Stimulated activated CD4-positive, alpha-beta T cell treated with anti-CD3 and anti-CD28 coated beads, Interleukin-12 subunit alpha, Interleukin-12 subunit beta, amount 100 ng/mL, for 48 hours (primary cell): ENCODE data around the gene SLC17A1.

Source experiments
- DNase-seq, 3 donors: peaks; one replicate each; pipeline ENCODE4 v3.0.0-alpha.2; 2020; ENCODE audit warnings: low read depth in 2 of 3, low spot score in 1 of 3

The SLC17A1 gene

DNA sequence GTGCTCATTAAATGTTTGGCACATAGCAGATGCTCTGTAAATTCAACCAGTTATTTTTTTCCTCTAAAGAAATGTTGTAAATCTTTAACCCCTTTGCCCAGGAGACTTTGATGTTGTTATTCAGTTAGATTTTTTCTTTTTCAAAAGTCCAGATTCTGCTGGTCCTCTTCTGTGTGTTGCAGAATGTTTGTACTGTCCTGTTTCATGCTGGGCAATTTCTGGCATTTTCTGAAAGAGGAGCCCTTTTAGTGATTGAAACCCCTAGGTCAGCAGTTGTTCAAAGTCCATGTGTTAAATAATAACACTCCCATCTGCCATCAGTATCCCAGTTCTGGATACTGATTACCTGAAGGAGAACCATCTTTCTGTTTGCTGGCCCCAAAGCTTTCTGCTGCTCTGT, 1.3 kb upstream of the SLC17A1 start:
- no peak for DNase-seq

DNA sequence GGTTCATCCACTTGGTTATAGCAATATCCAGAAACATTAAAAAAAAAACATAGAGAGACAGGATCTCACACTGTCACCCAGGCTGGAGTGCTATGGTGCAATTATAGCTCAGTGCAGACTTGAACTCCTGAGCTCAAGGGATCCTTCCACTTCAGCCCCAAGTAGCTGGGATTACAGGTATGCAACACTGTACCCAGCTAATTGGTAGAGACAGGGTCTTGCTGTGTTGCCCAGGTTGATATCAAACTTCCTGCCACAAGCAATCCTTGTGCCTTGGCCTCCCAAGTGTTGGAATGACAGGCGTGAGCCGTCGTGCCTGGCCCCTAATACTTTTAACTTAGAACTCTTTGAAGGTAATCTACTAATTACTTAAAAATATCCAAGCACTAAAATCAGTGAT, 818 bp upstream of the SLC17A1 start:
- DNase-seq = no peak

DNA sequence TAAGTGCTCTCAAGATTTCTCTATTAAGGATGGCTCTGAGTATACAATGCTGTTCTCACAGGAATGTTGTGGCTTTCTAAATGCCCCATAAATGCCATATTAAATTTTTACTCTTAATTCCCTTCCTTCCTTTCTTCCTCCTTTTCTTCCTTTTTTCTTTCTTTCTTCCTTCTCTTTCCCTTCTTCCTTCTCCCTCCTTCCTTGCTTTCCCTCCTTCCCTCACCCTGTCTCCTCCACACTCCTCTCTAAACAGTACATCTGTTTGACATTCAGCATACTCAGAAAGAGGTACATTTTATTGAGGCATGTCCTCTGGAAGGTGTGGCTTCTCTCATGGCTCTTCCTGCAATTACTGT, 433 bp upstream of the SLC17A1 start:
- DNase-seq = no peak

DNA sequence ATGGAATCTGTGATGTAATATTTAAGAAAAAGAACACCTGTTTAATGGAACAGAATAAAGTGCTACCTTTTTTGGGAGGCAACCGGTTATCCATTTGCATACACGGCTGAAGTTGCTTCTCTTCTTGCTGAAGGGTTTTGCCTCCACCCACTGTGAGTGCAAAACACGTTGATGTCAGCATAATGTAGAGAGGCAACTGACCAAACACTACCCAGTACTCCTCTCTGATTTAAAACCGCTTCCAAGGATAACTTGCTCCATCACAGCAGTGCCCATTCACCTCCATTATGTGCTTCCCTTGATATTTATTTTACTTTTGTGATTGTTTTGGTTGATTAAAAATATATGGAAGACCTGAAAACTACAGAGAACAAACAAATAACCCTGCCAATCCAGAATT, 1.4 kb downstream of the SLC17A1 start:
- DNase-seq = no peak

DNA sequence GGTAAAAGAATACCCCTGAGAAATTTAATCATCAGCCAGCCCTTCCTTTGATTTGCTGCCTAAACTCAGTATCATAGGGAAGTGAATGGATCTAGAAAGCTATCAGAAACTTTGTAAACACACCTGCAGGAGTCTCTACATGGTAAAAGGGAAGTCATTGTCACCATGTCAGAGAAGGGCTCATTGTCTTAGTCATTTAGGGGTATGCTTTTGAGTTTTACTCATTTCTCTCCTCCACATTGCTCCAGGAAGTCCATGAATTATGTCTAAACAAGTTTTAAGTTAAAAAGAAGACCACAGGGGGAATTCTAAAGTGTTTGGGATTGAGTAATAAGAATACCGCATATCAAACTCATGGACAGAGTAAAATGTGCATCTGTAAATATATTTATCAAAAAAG, 2.5 kb downstream of the SLC17A1 start:
- DNase-seq = no peak

DNA sequence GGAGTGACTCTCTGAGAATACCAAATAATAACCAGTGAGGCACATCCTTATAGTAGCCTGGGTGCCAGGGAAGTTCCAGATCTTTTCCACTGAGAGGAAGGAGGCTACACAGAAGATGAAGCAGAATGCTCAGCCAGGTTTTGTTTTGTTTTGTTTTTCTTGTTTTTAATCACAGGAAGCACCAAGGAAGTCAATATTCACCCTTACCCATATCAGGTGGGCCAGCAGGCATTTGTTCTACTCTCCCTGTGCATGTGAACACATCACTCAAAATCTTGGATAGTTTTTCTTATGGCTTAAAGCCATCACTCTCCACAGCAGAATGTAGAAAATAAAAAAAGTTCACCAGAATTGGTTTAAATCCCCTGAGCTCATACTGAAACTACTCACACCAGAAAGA, 10.5 kb downstream of the SLC17A1 start:
- no peak for DNase-seq

DNA sequence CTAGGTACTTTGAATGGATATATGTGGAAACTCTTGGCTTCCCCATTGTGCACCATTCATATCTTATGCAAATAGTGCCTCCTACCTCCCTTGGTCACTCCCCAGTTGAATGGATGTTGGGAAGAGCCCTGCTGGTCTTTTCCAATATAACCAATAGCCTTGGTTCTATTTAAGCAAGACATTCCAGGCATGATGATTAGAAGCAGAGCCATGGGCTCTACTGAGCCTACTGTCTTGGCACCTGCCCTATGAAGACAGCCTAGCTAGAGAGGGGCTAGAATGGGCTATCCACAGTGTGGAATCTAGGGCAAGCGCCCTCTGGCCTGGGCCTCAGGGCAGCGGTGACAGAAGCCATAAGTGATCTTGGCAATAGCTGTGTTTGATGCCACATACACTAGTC, 15.6 kb downstream of the SLC17A1 start:
- DNase-seq = no peak

GRCh38 chr6:25815194-25815593, 16.7 kb downstream of the SLC17A1 start:
- no peak for DNase-seq

- DNase-seq = no peak
These were observed 27.0 kb downstream of the SLC17A1 start for GRCh38 chr6:25804804-25805203.

- no peak for DNase-seq
These were observed 30.4 kb downstream of the SLC17A1 start for GRCh38 chr6:25801436-25801835.

- DNase-seq = no peak
These were observed 37.1 kb downstream of the SLC17A1 start for GRCh38 chr6:25794784-25795183.

GRCh38 chr6:25793970-25794369, 37.9 kb downstream of the SLC17A1 start:
- DNase-seq = no peak

- DNase-seq = no peak
These were observed 39.8 kb downstream of the SLC17A1 start for GRCh38 chr6:25792016-25792415.

- DNase-seq = no peak
These were observed 42.4 kb downstream of the SLC17A1 start for GRCh38 chr6:25789475-25789874.

DNA sequence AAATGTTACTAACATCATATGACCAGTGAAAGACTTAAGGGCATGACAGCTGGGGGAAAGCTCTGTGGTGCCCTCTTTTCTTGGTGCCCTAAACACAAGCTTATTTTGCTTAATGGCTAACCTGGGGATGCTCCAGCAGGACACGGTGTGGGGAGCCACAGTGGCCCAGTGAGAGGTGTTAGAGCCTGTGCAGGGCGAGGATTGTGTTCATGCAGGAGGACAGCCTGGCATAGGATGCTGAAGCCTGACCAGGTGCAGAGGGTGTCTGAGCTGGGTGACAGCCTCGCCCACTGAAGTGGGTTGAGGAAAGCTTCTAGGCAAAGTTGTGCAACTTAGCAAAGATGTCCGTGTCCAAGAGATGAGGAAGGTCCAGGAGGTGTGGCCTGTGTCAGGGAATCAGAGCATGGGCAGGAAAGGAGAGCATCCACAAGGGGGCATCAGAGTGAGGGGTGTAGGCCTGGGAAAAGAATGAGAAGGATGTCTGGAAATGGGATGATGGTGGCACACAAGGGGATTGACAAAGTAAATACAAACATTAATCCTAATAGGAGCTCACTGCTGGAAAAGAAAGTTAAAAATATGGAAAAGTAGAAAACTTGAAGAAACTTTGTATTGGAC, 43.4 kb downstream of the SLC17A1 start:
- DNase-seq = peak; percentile 21 to 53 (median 39)

DNA sequence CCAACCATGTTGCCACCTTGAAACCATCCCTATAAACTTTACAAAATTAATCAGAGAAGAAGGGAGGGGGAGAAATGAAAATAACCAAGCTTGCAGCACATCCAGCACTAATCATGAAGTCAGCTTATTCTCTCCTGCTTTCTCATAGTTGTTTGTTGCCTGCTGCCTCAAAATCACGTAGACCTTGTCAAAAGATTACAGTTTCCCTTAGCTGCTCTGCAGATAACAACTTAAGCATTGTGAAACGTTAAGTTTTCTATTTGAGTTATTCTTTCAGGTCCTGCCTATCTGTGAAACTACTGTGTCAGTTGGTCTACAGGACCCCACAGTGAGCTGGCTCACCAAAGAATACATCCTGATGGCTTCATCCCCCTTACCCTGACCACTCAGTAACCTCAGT, 44.4 kb downstream of the SLC17A1 start:
- no peak for DNase-seq

DNA sequence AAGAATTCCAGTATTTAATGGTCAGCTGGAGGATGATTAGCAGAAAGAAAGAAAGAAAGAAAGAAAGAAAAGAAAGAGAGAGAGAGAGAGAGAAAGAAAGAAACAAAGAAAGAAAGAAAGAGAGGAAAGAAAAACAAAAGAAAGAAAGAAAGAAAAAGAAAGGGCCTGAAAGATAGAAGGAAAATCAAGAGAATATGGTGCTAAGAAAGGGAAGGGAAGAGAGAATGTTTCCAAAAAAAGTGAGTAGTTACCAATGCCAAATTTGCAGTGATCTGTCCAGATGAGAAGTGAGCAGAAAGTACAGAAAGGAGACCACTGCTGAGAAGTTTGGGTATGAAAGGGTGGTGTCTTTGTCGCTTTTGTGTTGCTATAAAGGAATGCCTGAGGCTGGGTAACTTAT, 50.7 kb downstream of the SLC17A1 start:
- DNase-seq = no peak

DNA sequence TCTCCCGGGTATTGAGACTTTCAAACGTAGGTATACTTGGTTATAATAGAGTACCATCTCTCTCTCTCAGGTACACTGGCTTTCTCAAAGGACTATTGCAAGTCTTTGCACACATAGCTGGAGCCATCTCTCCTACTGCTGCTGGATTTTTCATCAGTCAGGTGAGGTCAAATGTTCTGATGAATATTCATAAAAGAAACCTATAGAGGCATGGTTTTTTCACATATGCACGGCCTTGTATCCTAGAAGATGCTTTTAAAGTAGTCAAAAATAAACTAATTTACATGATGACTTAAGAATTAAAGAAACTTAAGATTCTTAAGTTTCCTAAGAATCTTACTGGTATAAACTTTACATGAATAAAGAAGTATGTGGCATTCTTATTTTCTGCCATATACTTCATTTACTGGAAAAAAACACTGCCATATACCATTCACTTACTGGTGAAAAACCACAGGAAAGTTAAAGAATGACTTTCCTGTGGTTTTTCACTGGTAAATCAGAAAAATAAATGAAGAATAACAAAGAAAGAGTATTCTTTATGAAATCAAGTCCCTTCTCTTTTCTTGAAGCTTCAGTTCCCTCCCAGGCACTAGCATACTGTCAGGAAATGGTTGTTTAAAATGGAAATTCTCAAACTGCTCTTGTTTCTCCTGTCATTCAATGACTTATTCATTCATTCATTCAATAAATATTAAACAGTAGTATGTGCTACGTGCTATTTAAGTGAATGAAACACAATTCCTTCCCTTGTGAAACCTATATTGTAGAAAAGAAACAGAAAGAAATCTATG, 53.8 kb downstream of the SLC17A1 start:
- no peak for DNase-seq

- no peak for DNase-seq
These were observed 54.8 kb downstream of the SLC17A1 start for GRCh38 chr6:25777031-25777430.

- no peak for DNase-seq
These were observed 57.6 kb downstream of the SLC17A1 start for GRCh38 chr6:25774120-25774715.

- DNase-seq = no peak
These were observed 61.9 kb downstream of the SLC17A1 start for GRCh38 chr6:25769983-25770382.

GRCh38 chr6:25768566-25768965, 63.3 kb downstream of the SLC17A1 start:
- DNase-seq = no peak

DNA sequence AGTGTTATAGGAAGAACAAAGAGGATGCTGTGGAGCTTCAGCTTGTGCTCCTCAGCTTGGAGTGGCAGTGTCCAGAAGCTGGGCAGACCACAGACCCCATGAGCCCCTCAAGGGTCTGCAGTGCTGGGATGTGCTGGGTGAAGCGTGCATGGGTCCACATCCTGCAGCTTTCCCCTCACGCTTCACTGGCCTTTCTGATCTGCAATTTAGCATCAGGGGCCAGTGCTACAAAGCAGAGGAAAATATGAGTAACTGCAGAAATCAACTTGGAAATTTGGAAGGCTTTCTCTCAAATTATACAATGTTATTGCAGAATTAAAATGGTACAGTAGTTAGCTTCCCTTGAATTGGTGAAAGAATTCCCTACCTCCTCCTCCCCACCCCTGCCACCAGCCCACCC, 67.2 kb downstream of the SLC17A1 start:
- no peak for DNase-seq
